HUES6 (cell line): Measurements from ENCODE around the gene ASGR2.
"Not testable (repeated sequence)": the region's sequence is repeated elsewhere in the genome, so short reads cannot be mapped to it uniquely, and the experiment has no call there.

Source experiments
- H3K27ac ChIP-seq: 2 replicates; pipeline ENCODE4 v1.7.0; 2013; ENCODE audit warnings: low read depth, mild to moderate bottlenecking, low read length, inconsistent platforms
- H3K27me3 ChIP-seq: 2 replicates; pipeline ENCODE4 v1.6.1; 2013; ENCODE audit warnings: low read length; ENCODE audit not compliant: control insufficient read depth, insufficient read depth
- H3K36me3 ChIP-seq: 2 replicates; pipeline ENCODE4 v1.6.1; 2013; ENCODE audit warnings: low read length; ENCODE audit not compliant: control insufficient read depth, insufficient read depth
- H3K4me1 ChIP-seq: 2 replicates; pipeline ENCODE4 v1.6.1; 2013; ENCODE audit warnings: low read length; ENCODE audit not compliant: control insufficient read depth, insufficient read depth
- H3K4me3 ChIP-seq: 2 replicates; pipeline ENCODE4 v1.5.1; 2013; ENCODE audit warnings: low read depth, low read length
- H3K9ac ChIP-seq: one replicate; pipeline ENCODE4 v1.6.1; 2013; ENCODE audit warnings: mild to moderate bottlenecking, low read length
- H3K9me3 ChIP-seq: 2 replicates; pipeline ENCODE4 v1.6.1; 2013; ENCODE audit warnings: low read depth, low read length; ENCODE audit not compliant: control insufficient read depth, insufficient read depth

The ASGR2 gene

DNA sequence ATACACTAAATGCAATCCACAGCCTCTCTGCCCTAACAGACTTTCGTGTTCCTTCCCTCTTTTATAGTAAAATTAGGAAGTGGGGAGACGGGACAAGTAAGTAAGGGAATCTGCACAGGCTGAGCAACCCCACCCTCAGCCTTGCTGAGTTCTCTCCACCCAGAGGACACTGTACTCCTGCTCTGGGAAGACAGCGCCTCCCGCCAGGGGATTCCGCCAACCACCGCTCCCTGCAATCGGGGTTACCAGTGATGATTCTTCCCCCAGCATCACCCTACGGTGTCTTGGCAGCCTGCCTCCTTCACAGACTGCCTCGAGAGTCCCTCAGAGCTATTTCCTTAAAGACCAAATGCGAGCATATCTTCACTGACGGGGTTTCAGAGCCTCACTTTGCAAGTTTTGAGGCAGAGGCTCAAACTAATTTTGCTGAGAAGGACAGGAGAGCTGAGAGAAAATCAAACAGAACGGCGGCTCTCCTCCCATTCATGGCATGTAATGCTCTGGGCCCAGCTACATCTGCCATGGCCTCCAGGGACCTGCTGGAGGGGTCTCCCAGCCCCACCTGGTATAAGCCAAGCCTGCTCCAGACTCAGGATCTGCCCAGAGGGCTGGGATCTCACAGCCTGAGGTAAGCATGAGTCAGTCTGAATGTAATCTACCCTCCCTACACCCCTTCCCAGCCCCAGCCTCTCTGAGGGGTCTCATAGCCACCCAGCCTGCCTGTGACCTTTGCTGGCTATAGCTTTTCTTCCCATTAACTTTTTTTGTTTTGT, 22.7 kb upstream of the ASGR2 start:
- Histone ChIP-seq H3K9ac (no peak overlapping the region), H3K36me3 (no peaks in the 10 kb centered on the region), H3K27ac (no peak overlapping the region), H3K9me3 (0 out of 2 replicates have a peak, but pooled peaks cover 2% of the 10 kb centered on the region), H3K4me3 (no peak overlapping the region), H3K4me1 (peaks cover 34% of the 10 kb centered on the region), H3K27me3 (peaks cover 31% of the 10 kb centered on the region)

DNA sequence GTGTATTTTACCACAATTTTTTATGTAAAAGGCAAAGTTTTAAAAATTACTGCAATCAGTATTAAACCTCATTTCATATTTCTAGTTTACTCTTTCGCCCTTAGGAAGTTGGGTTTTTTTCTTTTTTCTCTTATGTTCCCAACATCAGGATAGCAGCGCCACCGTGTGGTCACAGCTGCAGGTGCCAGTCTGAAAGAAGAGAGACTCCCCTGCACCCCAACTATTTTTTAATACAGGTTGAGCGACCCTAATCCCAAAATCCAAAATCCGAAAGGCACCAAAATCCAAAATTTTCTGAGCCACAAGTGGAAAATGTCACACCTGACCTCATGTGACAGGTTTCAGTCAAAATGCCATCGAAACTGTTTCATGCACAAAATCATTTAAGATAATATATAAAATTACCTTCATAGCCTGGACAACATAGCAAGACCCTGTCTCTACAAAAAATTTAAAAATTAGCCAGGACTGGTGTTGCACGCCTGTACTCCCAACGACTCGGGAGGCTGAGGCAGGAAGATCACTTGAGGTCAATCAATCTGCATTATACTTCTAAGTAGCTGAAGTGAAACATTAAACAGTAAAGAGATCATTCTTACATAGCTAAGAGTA, 21.8 kb upstream of the ASGR2 start:
- Histone ChIP-seq H3K9me3 (0 out of 2 replicates have a peak, but pooled peaks cover 2% of the 10 kb centered on the region), H3K4me1 (peaks cover 35% of the 10 kb centered on the region), H3K36me3 (no peaks in the 10 kb centered on the region), H3K4me3 (no peak overlapping the region), H3K27ac (no peak overlapping the region), H3K9ac (no peak overlapping the region), H3K27me3 (peaks cover 31% of the 10 kb centered on the region)

DNA sequence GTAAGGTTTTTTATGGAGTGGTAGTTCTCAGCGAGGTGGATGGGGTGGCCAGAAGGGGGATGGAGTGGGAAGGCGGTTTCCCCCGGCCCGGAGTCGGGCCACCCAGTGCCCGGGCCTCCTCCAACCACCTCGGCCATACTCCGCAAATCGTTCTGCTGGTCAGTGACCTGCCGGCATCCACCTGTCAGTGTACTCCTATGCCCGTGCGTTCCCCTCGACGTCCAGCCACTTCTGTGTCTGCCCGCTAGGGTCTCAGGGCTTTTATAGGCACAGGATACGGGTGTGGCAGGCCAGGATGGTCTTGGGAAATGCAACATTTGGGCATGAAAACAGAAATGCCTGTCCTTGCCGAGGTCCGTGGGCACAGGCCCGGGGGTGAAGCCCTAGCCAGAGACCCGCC, 19.3 kb upstream of the ASGR2 start:
- Histone ChIP-seq H3K36me3 (no peaks in the 10 kb centered on the region), H3K4me3 (peak overlapping the region; percentile 26), H3K9ac (no peak overlapping the region), H3K4me1 (peaks cover 36% of the 10 kb centered on the region), H3K9me3 (no peaks in the 10 kb centered on the region), H3K27me3 (peaks cover 29% of the 10 kb centered on the region), H3K27ac (no peak overlapping the region)

DNA sequence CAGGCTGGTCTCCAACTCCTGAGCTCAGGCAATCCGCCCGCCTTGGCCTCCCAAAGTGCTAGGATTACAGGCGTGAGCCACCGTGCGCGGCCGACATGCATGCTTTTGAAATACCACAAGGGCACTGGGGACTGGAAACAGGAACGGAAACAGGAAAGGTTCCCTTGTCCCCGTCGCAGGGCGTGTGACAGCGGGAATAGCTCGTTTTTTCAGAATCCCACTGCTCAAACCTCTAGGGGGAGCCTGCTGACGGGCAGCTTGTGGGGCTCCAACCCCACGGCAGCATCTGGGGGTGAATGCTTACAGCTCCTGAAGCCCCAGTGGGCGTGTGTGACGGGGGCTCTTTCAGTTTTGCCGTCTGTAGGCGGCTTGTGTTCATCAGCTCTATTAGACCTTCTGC, 18.8 kb upstream of the ASGR2 start:
- no peaks in the 10 kb centered on the region for H3K9me3 ChIP-seq
- peaks cover 36% of the 10 kb centered on the region for H3K4me1 ChIP-seq
- H3K9ac ChIP-seq, result peak overlapping the region; percentile 19
- peak overlapping the region; percentile 26 for H3K4me3 ChIP-seq
- peaks cover 29% of the 10 kb centered on the region for H3K27me3 ChIP-seq
- H3K36me3 ChIP-seq, result no peaks in the 10 kb centered on the region
- H3K27ac ChIP-seq, result no peak overlapping the region

- Histone ChIP-seq H3K4me3 (peak overlapping the region; percentile 10; the same call in 1 of the 2 replicates), H3K9ac (peak overlapping the region; percentile 56), H3K4me1 (peaks cover 36% of the 10 kb centered on the region), H3K27ac (peak overlapping the region; percentile 13), H3K36me3 (no peaks in the 10 kb centered on the region), H3K9me3 (no peaks in the 10 kb centered on the region), H3K27me3 (peaks cover 29% of the 10 kb centered on the region)
Measured at GRCh38 chr17:7132511-7133094, 18.0 kb upstream of the ASGR2 start.

DNA sequence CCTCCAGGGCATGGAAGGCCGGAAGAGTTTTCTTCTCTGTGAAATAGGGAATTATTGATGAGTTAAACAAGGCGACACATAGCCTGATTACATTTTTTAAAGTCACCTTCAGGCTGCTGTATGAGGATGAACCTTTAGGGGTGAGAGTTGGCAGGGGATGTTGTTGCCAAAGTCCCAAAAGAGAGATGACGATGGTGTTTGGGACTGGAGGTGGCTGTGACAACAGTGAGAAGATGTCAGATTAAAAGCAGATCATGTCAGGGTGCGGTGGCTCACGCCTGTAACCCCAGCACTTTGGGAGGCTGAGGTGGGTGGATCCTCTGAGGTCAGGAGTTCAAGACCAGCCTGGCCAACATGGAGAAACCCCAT, 16.8 kb upstream of the ASGR2 start:
- Histone ChIP-seq H3K4me3 (no peak overlapping the region), H3K27ac (no peak overlapping the region), H3K36me3 (no peaks in the 10 kb centered on the region), H3K9ac (no peak overlapping the region), H3K9me3 (no peaks in the 10 kb centered on the region), H3K4me1 (peaks cover 31% of the 10 kb centered on the region), H3K27me3 (peaks cover 21% of the 10 kb centered on the region)

DNA sequence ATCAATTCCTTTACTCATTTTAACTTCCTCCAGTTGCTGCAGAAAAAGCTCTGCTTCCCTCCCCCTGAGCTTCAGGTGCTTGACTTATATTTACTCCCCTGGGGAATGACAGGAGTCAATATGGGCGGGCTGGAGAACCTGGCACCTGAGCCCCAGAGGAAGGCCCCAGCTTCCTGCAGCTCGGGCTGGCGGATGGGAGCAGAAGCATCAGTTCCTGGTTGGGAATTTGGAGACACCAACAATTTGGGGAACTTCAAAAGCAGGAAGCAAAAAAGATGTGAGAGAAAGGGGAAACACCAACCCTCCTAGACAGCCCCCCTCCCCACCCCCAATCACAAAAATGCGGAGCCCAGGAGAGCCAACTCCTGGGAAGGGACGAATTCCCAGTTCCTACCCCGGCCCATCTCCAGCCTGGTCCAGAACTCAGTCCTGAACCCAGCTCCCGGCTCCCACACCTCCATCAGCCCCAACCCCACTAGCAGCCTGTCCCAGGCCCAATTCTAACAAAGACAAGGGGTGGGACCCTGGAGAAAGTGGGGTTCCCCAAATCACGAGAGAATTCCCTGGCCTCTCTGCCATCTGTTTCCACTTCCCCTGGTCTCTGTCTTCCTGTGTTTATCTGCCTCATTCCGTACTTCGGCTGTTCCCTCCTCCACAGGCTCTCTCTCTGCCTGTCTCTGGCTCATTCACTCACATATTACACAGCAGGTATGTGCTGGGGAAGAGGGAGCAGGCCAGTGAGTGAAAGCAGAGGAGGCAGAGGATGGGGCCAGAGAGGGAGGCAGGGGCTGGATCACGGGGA, 16.2 kb upstream of the ASGR2 start:
- Histone ChIP-seq H3K27ac (no peak overlapping the region), H3K4me1 (peaks cover 31% of the 10 kb centered on the region), H3K9ac (peak overlapping the region; percentile 29), H3K4me3 (no peak overlapping the region), H3K9me3 (no peaks in the 10 kb centered on the region), H3K36me3 (no peaks in the 10 kb centered on the region), H3K27me3 (peaks cover 21% of the 10 kb centered on the region)

DNA sequence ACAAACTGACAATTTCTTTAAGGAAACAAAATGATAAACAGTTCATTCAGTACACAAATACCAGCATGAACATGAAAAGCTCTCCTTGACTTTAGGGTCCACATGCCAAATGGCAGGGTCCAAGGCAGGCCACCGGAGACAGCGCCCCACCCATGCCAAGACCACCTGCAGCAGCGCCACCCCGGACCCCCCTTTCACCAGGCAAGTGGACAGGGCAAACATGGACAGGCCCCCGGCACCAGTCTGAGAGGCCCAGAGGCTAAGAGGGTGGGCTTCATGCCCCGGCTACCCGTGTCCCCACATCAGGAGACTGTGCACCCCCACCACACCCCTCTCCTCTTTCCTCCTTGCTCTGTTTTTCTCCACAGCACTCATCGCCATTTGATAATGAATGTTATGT, 14.7 kb upstream of the ASGR2 start:
- Histone ChIP-seq H3K4me3 (no peak overlapping the region), H3K36me3 (no peaks in the 10 kb centered on the region), H3K27me3 (peaks cover 13% of the 10 kb centered on the region), H3K9me3 (no peaks in the 10 kb centered on the region), H3K4me1 (peaks cover 29% of the 10 kb centered on the region), H3K9ac (no peak overlapping the region), H3K27ac (no peak overlapping the region)

GRCh38 chr17:7128160-7128559, 13.5 kb upstream of the ASGR2 start:
- no peaks in the 10 kb centered on the region for H3K9me3 ChIP-seq
- H3K27ac ChIP-seq, result no peak overlapping the region
- no peaks in the 10 kb centered on the region for H3K36me3 ChIP-seq
- no peak overlapping the region for H3K4me3 ChIP-seq
- H3K4me1 ChIP-seq, result peaks cover 20% of the 10 kb centered on the region
- peaks cover 4% of the 10 kb centered on the region; the same call in 1 of the 2 replicates for H3K27me3 ChIP-seq
- no peak overlapping the region for H3K9ac ChIP-seq

GRCh38 chr17:7127501-7127900, 12.9 kb upstream of the ASGR2 start:
- not testable (repeated sequence) for H3K27ac ChIP-seq, H3K9me3 ChIP-seq, H3K36me3 ChIP-seq, H3K27me3 ChIP-seq, H3K9ac ChIP-seq, H3K4me3 ChIP-seq
- peaks cover 20% of the 10 kb centered on the region for H3K4me1 ChIP-seq
